Esophagus (tissue), 2 donors: Measurements from ENCODE around the gene EXOC3L2. TPM values are rescaled to one million over a fixed set of nuclear protein-coding genes. Genes with fewer than 3 reads are reported as not detected.
"Not testable (repeated sequence)": the region's sequence is repeated elsewhere in the genome, so short reads cannot be mapped to it uniquely, and the experiment has no call there.

Experiments
- H3K27ac ChIP-seq, 2 donors: one replicate each; pipeline ENCODE4 v1.5.1; 2013; ENCODE audit warnings: low read depth in 2 of 2, mild to moderate bottlenecking in 2 of 2, inconsistent platforms in 1 of 2, low read length in 1 of 2, moderate library complexity in 1 of 2
- H3K27me3 ChIP-seq, 2 donors: one replicate each; pipeline ENCODE4 v1.6.1; 2013; ENCODE audit warnings: low read length in 2 of 2, control low read depth in 1 of 2, mild to moderate bottlenecking in 1 of 2; ENCODE audit not compliant: insufficient read depth in 2 of 2, control insufficient read depth in 1 of 2
- H3K36me3 ChIP-seq, 2 donors: one replicate each; pipeline ENCODE4 v1.6.1; 2013; ENCODE audit warnings: low read length in 1 of 2; ENCODE audit not compliant: control insufficient read depth in 2 of 2, insufficient read depth in 2 of 2
- H3K4me1 ChIP-seq, 2 donors: one replicate each; pipeline ENCODE4 v1.6.1; 2013; ENCODE audit warnings: low read length in 1 of 2; ENCODE audit not compliant: control insufficient read depth in 2 of 2, insufficient read depth in 2 of 2
- H3K4me3 ChIP-seq, 2 donors: one replicate each; pipeline ENCODE4 v1.5.1; 2013; ENCODE audit warnings: low read length in 2 of 2, mild to moderate bottlenecking in 2 of 2, low read depth in 1 of 2, moderate library complexity in 1 of 2
- H3K9me3 ChIP-seq, 2 donors: one replicate each; pipeline ENCODE4 v1.6.1; 2013; ENCODE audit warnings: mild to moderate bottlenecking in 2 of 2, low read depth in 1 of 2, low read length in 1 of 2, moderate library complexity in 1 of 2; ENCODE audit not compliant: control insufficient read depth in 2 of 2, insufficient read depth in 1 of 2
- WGBS, 2 donors: extraction: QIAGEN DNeasy Blood & Tissue Kit; methylation state at CpG; one replicate each; pipeline ENCODE4 v1.1.7; 2013; 5-methylcytosine and 5-hydroxymethylcytosine counted together
- polyA plus RNA-seq, 2 donors: library from polyadenylated mRNA; stranded (reverse); fragments of 200-250 nt; gene quantifications; one replicate each; pipeline ENCODE4 v1.2.3, GENCODE V29; 2013
- donor health status: healthy with polysubstance abuse.
- donor health status: Bipolar disorder and iron deficiency.

EXOC3L2 gene
- polyA plus RNA-seq, 2 donors = 1.3 to 1.5 TPM

GRCh38 chr19:45231891-45232290 is 13.3 kb downstream of the EXOC3L2 start:
- H3K27ac ChIP-seq = peak overlapping the region; percentile 50 to 60
- no peaks in the 10 kb centered on the region for H3K27me3 ChIP-seq

GRCh38 chr19:45229056-45229455 is 16.2 kb downstream of the EXOC3L2 start:
- H3K27me3 ChIP-seq, H3K36me3 ChIP-seq, H3K9me3 ChIP-seq, H3K27ac ChIP-seq, H3K4me3 ChIP-seq, H3K4me1 ChIP-seq: not testable (repeated sequence)
- 88 to 89% methylated on average over 2 of the region's 2 CpGs for WGBS, 2 donors

More at GRCh38 chr19:45231891-45232290, 13.3 kb downstream of the EXOC3L2 start:
- Histone ChIP-seq H3K4me3 (no peak overlapping the region), H3K36me3 (no peaks in the 10 kb centered on the region), H3K9me3 (no peaks in the 10 kb centered on the region), H3K4me1 (no peaks in the 10 kb centered on the region)
- WGBS, 2 donors = 33 to 60% methylated on average over 3 of the region's 3 CpGs

GRCh38 chr19:45224645-45225044 is 20.6 kb downstream of the EXOC3L2 start:
- H3K27ac ChIP-seq = no peak overlapping the region
- no peaks in the 10 kb centered on the region for H3K9me3 ChIP-seq
- no peak overlapping the region for H3K4me3 ChIP-seq
- no peaks in the 10 kb centered on the region for H3K27me3 ChIP-seq
- H3K36me3 ChIP-seq = no peaks in the 10 kb centered on the region
- WGBS, 2 donors = 52 to 63% methylated on average over 11 of the region's 11 CpGs
- H3K4me1 ChIP-seq = no peaks in the 10 kb centered on the region

- H3K4me3 ChIP-seq = no peak overlapping the region
- 82 to 91% methylated on average over 5 of the region's 5 CpGs for WGBS, 2 donors
- no peaks in the 10 kb centered on the region for H3K27me3 ChIP-seq
- no peaks in the 10 kb centered on the region for H3K36me3 ChIP-seq
- H3K27ac ChIP-seq = no peak overlapping the region
- no peaks in the 10 kb centered on the region for H3K4me1 ChIP-seq
- no peaks in the 10 kb centered on the region for H3K9me3 ChIP-seq
Observed at GRCh38 chr19:45223879-45224278, 21.3 kb downstream of the EXOC3L2 start.

- H3K27ac ChIP-seq = no peak overlapping the region
- H3K27me3 ChIP-seq = no peaks in the 10 kb centered on the region
Observed at GRCh38 chr19:45222724-45223123, 22.5 kb downstream of the EXOC3L2 start.

GRCh38 chr19:45218911-45219743 is 26.1 kb downstream of the EXOC3L2 start:
- 75 to 77% methylated on average over 18 of the region's 18 CpGs for WGBS, 2 donors
- Histone ChIP-seq H3K27ac (no peak overlapping the region), H3K4me3 (no peak overlapping the region), H3K4me1 (peaks cover 0 to 7% of the 10 kb centered on the region in 2 donors), H3K9me3 (no peaks in the 10 kb centered on the region), H3K36me3 (no peaks in the 10 kb centered on the region), H3K27me3 (no peaks in the 10 kb centered on the region)

More at GRCh38 chr19:45222724-45223123, 22.5 kb downstream of the EXOC3L2 start:
- no peaks in the 10 kb centered on the region for H3K4me1 ChIP-seq
- no peaks in the 10 kb centered on the region for H3K36me3 ChIP-seq
- no peak overlapping the region for H3K4me3 ChIP-seq
- H3K9me3 ChIP-seq = no peaks in the 10 kb centered on the region
- WGBS, 2 donors = 78 to 93% methylated on average over 6 of the region's 6 CpGs

GRCh38 chr19:45218426-45218825 is 26.8 kb downstream of the EXOC3L2 start:
- Histone ChIP-seq H3K9me3 (no peaks in the 10 kb centered on the region), H3K4me3 (no peak overlapping the region), H3K27me3 (no peaks in the 10 kb centered on the region), H3K4me1 (peaks cover 0 to 7% of the 10 kb centered on the region in 2 donors), H3K27ac (no peak overlapping the region), H3K36me3 (no peaks in the 10 kb centered on the region)
- 60 to 63% methylated on average over 4 of the region's 4 CpGs for WGBS, 2 donors

GRCh38 chr19:45217957-45218334 is 27.3 kb downstream of the EXOC3L2 start:
- Histone ChIP-seq H3K27ac (no peak overlapping the region), H3K27me3 (no peaks in the 10 kb centered on the region)
- 66% methylated on average over 14 of the region's 14 CpGs for WGBS, 2 donors

GRCh38 chr19:45217193-45217956 is 27.8 kb downstream of the EXOC3L2 start:
- peaks cover 0 to 7% of the 10 kb centered on the region in 2 donors for H3K4me1 ChIP-seq
- H3K27me3 ChIP-seq = no peaks in the 10 kb centered on the region
- WGBS, 2 donors = 24 to 40% methylated on average over 28 to 46 of the region's 46 CpGs
- H3K27ac ChIP-seq = no peak overlapping the region
- no peaks in the 10 kb centered on the region for H3K9me3 ChIP-seq
- H3K4me3 ChIP-seq = no peak overlapping the region
- no peaks in the 10 kb centered on the region for H3K36me3 ChIP-seq

More at GRCh38 chr19:45217957-45218334, 27.3 kb downstream of the EXOC3L2 start:
- Histone ChIP-seq H3K9me3 (no peaks in the 10 kb centered on the region), H3K4me1 (peaks cover 0 to 7% of the 10 kb centered on the region in 2 donors), H3K4me3 (no peak overlapping the region), H3K36me3 (no peaks in the 10 kb centered on the region)
